Measurements from ENCODE around the gene GNAS.

GRCh38 chr20:58833921-58834320 is 18.6 kb upstream of the GNAS start:
- TF ChIP-seq CTCF (IDR thresholded peaks at IDR 0.05; ENCODE audit: insufficient read depth, low read depth, low read length) (no peak), EZH2 (IDR thresholded peaks at IDR 0.05; ENCODE audit: insufficient read depth, low read length) (no peak)
